NK-92 (cell line): Measurements from ENCODE around the gene NFYC.

Experiments
- DNase-seq: peaks from one replicate; lab custom pipeline; 2025; ENCODE audit not compliant: unreplicated experiment; lab: John Stamatoyannopoulos, UW

Gene NFYC

DNA sequence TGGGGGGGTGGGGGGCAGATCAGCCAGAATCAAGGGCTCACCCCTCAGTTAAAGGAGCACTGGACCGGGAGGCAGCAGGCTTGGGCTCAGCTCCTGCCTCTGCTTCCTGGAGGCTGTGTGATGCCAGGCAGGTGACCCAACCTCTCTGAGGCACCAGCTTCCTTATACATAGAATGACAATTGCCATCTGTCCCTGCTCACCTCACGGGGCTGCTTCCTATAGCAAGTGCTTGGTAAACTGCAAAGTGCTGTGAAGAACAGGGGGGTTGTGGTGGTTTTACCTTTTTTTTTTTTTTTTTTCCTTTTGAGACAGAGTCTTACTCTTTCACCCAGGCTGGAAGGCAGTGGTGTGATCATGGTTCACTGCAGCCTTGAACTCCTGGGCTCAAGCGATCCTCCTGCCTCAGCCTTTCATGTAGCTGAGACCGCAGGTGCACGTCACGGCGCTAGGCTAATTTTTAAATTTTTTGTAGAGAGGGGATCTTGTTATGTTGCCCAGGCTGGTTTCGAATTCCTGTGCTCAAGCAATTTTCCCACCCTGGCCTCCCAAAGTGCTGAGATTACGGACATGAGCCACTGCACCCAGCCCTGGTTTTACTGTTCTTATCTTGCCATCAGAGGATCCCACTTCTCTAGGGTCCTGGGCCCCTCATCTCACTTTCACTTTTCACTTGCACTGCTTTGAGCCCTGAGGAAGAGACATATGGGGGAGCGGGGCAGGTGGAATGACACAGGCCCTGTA lies 103.6 kb downstream of the NFYC start:
- DNase-seq = peak; percentile 13

DNA sequence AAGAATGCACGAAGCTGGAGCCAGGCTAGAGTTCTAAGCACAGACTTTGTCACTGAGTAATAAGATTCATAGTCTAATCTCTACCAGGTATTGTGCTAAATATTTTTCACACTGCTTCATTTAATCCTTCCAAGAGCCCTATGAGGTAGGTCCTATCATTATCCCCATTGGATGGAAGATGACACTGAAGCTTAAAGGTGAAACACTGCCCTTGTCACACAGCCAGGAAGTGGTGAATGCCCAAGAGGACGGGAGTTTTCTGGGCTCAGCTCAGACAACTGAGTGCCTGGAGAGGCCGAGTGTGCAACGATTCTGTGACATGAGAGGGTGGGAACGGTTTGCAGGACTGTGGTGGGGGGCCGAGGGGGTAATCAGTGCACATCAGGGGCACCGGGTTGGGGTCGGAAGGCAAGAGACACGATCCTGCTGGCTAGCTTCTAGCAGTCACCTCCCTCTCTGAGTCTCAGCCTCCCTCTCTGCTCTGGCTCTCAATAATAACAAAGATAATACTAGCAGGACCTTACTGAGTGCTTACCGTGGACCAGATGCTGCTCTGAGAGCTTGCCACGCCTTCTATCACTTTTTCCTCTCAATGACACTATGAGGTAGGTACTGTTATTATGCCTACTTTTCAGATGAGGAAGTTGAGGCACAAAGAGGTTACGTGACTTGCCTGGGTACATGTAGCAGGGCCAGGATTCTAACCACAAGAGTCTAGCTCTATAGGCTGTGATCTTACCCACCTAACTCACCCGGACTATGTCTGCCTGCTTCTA lies 104.5 kb downstream of the NFYC start:
- no peak for DNase-seq

DNA sequence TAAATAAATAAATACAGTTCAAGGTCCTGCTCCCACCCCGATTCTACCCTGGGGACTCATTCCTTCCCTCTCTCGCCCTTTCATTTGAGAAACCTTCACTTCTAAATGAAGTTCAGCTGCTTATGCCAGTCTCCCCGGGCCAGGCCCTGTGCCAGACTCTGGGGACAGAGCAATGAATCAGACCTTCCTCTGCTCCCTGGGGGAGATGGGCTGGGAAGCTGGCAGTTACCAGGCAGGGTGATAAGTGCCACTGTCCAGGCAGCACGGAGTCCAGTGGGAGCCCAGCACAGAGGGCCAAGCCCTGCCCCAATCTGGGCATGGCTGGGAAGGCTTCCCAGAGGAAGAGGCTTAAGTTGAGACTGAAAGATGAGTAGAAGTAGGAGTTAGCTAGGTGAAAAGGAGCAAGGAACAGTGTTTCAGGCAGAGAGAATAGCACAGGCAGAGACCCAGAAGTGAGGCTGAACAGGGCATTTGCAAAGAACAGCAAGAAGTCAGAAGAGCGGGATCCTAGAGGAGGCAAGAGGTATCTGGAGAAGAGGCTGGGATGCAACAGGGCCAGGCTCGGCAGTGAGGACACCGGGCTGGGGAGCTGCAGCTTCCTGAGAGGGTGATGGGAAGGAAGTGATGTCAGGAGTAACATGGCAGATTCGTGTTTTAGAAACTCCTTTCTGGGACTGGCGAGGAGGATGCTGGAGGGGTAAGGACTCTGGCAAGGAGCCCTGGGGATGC lies 105.6 kb downstream of the NFYC start:
- DNase-seq = no peak

DNA sequence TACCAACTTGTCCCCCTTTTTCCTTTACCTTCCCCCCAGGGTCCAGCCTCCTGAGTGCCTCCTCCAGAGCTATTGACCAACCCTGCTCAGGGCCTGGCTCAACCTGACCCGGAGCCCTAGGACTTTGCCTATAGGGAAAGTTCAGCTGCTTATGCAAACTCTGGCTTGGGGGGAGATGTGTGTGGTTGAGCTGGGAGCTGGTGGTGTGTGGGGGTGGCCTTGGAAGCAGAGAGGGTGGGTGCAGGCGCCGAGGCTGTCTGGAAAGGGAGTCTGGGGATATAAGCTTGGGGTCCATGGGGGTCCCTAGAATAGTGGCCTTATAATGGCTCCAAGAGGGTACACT lies 106.1 kb downstream of the NFYC start:
- no peak for DNase-seq

DNA sequence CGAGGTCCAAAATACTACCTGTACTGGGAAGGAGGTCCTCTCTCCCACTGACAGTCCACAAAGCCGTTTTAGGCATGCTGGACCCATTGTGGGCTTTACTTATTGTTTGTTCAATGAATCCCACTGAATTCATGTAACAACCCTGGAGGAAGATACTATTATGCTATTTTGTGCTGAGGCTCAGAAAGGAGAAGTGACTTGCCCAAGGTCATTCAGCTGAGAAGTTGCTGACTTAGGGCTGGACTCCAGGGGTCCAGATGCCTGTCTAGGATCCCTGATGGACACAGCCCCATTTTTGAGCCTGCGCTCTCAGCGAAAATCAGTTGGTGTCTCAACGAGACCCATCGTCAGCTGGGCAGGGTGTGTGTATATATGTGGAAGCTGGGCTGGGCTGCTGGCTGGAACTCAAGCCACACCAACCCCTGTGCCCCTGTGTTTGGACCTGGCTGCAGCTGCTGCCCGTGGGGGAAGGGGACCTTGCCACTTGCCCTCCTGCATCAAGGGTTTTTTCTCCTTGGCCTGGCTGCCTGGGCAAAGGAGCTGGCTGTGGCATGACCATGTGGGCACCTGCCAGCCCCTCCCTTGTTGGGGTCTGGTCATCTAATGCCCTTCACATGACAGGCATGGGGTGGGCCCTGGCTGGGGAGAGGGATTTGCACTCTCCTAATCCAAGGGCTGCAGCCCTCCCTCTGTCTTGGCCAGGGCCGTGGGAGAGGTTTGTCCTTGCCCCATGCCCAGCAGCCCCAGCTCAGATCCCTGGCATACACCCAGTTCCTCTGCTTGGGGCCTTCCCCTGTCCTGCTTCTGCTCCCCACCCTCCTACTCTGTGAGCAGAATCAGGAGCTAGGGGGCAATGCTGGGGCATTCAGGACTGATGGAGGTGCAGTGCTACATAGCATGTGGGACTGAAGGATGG lies 107.1 kb downstream of the NFYC start:
- no peak for DNase-seq

DNA sequence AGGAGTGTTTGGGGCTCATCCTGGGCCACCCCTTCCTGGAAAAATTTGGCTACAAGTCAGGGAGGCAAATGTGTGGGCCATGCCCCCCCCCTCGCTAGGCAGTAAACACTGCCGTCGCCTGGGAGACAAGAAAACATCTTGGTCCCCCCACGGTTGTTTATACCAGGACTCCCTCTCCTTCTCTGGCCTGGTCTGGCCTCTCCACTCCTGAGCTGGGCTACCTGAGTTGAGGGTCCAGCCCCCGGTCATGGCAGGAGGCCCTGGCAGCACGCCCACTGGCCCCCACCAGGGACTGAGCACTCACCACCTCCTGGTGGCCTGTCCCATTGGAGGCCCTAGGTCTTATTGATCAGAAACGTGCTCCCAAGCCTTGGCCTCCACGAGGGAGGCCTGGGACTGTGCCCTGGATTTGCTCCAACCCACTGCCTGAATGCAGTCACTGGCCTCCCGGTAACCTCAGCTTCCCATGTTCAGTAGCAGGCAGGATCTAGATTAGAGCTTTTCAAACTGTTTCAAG lies 107.9 kb downstream of the NFYC start:
- DNase-seq = no peak

DNA sequence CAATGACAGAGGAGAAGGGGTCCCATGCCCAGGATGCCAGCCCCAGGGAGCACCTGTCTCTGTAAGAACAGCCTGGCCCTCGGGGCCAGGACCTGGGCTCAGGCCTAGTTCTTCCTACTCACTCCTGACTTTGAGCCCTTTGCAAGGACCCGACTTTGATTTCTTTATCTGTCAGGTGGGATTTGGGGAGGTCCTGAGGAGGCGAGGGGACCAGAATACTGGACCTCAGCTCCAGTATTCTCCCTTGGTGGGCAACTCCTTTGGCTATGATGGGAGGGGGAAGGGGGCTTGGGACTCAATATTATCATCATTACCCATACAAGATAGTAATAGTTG lies 110.2 kb downstream of the NFYC start:
- DNase-seq = no peak

DNA sequence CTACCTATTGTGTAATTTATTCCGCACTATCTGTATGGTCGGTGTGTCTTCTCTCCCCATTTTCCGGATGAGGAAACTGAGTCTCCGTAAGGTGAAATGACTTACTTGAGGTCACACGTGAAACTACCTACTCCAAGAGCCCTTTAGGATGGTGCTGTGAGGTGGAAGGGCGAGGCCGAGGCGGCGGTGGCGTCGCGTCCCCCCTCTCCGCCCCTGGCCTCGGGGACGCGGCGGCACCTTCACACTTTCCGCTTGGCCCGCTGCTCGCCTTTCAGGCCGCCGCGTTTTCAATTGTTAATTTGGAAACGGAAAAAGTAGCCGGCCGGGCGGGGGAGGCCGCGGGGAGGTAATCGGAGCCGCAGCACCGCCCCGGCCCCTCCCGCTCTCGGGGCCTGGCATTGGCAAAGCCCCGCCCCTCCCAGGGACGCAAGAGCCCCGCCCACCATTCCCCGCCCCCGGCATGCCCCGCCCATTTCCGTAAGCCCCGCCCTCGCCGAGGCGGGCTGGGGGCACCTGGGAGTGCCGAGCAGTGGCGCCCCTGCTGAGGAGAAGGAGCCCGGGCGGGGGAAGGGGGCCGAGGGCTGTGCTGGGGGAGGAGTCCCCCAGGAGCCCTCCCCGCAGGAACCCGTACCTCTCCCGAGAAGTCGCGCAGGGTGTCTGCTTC lies 110.7 kb downstream of the NFYC start:
- peak; percentile 42 for DNase-seq

DNA sequence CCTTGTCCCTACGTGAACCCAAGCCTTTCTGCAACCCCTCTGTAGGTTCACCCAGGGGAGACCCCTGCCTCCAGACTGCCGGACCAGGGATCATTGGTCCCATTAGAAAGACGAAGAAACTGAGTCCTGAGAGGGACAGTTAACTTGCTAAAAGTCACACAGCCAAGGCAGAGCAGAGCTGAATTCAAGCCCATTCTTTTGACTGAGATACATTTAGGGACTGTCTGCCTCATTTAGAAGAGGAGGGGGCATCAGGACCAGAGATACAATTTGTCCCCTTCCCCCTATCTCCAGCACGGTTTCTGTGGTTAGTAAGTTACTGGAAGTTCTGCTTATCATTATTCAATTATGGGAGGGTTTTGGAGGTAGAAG lies 111.2 kb downstream of the NFYC start:
- DNase-seq = no peak

DNA sequence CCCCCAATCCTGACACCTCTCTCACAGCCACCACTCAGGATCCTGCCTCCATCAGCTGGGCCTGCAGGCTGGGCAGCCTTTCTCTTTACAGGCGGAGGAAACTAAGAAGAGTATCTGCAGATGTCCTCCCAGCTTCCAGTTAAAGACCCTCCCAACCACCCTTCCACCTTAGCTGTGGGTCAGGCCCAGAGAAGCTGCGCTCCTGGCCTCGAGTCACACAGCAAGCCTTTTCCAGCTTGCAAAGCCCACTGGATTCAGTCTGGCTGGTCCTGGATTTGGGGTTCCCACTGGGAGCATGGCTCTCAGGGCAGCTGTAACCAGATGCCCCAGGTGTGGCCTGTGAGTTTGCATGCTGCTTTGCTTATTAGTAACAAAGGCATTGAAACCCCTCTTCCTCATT lies 111.9 kb downstream of the NFYC start:
- no peak for DNase-seq

DNA sequence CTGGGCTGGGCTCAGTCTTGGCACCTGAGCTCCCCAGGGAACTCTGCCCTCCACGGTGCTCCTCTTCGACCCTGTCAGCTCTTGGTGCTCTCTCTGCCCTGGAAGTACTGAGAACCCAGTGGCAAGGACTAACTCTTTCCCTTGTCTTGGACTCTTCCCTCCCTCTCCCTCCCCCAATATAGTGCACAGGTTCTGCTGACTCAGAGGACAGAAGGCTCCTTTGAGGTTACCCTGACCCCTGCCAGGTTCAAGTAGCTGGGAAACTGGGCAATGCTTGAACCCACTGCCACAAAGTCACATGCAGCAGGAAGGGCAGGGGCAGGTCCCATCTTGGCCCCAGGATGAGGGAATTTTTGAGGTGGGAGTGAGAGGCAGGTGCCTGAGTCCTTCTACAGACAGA lies 112.4 kb downstream of the NFYC start:
- no peak for DNase-seq

DNA sequence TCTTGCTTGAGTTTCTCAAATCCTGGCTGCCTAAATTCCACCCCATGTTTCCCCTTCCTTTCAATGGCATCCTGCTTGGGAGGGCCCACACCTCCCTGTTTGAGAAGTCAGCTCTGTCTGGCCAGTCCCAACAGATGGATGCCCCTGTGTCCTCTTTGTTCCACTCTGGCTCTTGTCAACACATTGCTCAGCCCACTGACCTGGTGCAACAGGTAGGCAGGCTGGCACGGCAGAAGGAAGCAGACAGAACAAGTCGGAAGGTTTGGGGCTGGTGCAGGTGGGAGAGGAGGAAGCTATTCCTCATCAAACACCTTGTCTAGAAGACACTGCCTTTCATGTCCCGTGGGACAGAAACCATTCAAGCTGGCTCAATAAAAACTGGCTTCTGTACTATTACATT lies 114.7 kb downstream of the NFYC start:
- DNase-seq = no peak

DNA sequence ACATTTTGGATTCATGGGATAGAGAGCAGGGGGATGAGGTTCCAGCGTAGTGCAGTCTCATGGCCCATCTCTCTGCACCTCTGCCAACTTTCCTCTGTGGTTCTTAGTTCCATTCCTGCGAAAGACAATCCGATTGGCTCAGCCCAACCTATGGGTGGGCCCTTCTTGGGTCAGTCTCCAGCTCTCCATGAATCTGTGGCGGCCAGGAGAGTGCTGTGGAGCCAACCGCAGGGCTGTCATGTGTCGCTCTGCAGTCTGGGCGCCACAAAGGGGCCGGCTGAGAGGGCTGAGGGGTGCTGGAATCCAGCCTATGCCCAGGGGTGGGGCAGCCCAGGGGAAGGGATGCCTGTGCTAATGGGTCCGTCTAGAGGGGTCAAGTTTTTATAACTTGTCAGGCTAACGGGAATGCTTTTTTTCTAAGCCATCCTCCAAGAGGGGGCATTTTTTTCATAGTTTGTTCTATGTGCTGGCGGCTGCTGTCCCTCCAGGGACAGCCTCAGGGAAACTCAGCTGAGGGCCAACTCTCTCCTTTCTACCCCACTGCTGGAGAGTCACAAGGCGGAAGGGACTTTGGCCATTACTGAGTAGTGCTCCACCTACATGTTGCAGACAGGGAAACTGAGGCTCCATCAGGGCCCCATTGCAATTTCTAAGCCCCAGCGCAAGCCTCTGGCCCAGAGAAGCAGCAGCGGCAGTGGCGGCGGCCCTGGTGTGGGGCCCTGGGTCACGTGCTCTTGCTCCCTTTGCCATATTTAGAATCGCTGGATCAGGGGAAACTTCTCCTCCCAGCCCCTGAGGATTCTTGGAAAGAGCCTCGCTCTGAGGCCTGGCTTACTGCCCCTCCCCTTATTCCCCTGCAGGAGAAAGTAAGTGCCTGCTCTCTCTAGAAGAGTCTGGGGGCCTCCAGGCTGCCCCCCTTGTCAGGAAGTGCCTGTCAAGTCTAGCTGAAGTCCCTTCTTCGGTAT lies 115.5 kb downstream of the NFYC start:
- no peak for DNase-seq

DNA sequence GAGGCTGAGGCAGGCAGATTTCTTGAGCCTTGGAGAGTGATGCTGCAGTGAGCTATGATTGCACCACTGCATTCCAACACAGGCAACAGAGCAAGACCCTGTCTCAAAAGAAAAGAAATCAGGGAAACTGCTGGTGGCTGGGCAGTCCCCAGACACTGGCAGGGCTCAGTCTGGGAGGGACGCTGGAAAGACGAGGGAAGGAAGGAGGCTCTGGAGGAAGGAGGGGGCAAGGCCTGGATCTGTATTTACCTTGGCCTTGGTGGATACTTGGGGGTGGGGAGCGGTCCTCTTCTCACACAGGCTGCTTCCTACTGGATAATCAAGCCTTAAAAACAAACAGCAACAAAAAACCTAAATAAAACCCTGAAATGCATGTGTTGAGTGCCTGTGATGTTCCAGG lies 116.5 kb downstream of the NFYC start:
- no peak for DNase-seq

DNA sequence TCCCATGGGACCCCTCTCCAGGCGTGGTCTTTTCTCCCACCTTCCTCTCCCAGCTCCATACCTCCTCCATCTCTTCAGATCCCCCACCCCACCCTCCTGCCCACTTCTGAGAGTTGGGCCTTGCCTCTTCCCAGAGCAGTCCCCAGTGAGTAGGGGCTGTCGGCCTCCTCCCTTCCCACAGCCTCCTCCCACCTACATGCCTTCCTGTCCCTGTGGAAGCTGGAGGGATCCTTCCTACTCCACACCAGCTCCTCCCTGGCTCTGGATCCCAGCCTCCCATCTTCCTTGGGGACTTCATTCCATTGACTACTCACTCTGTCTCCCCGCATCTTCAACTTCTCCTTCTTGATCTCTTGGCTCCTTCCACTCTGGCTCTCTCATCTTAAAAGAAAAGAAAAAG lies 116.9 kb downstream of the NFYC start:
- no peak for DNase-seq

DNA sequence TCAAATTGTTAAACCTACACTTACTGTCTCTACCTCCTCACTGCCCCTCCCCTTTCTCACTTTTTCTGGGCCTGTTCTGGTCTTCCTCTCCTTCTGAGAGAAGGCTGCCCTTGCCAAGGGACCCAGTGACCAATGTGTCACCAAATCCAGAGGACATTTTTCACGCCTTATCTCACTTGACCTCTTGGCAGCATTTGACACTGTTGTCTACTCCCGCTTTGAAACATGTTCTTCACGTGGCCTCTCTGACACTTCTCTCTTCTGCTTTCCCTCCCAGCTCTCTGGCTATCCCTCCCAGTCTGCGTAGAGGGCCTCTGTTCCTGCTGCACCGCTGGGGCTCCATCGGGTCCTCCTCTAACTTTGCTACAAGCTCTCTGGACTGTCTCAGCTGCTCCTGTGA lies 117.4 kb downstream of the NFYC start:
- no peak for DNase-seq

DNA sequence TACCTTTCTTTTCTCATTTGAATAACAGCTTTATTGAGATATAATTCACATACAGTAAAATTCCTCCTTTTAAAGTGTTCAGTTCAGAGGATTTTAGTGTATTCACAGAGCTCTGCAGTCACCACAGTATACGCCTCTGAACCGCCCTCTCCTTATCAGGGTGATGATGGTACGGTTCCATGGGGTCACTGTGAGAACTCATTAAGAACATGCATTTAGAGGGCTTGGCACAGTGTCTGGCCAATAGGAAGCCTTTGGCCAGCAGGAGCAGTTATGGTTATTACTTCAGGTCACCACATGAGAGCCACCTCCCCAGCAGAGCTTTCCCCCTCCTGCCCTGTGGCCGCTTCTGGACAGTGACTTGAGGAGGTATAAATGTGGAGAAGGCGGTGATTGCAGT lies 119.4 kb downstream of the NFYC start:
- no peak for DNase-seq

DNA sequence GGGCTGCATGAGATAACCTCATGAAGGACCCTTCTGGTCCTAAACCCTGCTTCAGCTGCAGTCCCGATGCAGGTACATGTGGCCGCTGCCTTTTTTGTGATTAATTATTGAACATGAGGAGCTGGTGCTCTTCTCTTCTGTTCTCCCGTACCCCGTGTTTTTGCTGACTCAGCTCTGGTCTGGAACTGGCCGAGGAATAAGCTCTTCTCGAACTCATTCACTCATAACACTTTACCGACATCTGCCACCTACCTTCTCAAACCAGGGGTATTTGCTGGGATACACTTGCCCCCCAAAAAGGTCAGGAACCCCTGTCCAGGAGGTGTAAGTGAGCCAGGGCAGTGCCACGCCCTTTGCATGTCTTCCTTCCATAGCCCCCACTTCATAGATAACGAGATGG lies 123.9 kb downstream of the NFYC start:
- DNase-seq = no peak

DNA sequence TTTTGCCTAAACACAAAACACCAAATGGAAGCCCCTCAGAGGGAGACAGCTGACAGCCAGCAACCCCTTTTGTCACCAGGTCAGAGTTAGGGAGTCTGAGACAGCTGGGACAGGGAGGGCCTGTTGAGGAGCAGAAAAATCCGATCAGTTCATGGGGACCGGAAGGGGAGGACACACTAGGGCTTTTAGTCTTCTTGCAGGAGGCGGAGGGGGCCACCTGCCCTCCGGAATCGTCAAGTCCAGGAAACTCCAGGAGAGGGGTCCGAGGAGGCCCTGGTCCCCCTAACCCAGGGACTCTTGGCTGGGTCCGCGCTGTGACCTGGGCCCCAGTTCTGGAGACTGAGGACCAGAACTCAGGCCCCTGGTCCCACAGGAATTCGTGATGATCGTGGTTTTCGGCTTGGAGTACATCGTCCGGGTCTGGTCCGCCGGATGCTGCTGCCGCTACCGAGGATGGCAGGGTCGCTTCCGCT lies 126.3 kb downstream of the NFYC start:
- DNase-seq = no peak
